ENCODE measurements around the gene CAMK4. TPM values are rescaled to one million over a fixed set of nuclear protein-coding genes. Genes with fewer than 3 reads are reported as not detected.

CAMK4 gene
- total RNA-seq, 1 experiment from 2014 or later = 10.6 TPM

DNA sequence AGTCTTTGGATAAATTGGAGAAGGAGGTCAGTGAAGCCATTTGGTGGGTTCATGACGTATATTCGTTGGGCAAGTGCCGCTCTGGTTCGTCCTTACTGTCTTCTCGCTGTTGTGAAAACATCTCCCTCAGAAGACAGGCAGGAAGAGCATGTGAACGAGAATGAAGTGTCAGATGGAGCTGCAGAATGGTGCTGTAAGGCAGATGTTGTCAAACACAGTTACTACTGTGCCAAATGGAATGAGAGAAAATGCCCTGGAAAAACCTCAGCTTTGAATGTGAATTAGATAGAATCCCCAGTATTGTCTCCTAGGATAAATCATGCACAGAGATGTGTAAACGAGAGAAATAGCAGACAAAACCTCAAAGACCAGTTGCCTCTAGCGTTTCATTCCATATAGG lies 121.5 kb downstream of the CAMK4 start:
- peaks cover 12% of the 10 kb centered on the region for H3K4me1 Mint-ChIP-seq
- H3K4me3 Mint-ChIP-seq = no peak overlapping the region
- DNase-seq (ENCODE audit: low spot score) (no peak), ATAC-seq (no peak)
- no peaks in the 10 kb centered on the region for H3K9me3 Mint-ChIP-seq
- TF ChIP-seq, protein P1, sequence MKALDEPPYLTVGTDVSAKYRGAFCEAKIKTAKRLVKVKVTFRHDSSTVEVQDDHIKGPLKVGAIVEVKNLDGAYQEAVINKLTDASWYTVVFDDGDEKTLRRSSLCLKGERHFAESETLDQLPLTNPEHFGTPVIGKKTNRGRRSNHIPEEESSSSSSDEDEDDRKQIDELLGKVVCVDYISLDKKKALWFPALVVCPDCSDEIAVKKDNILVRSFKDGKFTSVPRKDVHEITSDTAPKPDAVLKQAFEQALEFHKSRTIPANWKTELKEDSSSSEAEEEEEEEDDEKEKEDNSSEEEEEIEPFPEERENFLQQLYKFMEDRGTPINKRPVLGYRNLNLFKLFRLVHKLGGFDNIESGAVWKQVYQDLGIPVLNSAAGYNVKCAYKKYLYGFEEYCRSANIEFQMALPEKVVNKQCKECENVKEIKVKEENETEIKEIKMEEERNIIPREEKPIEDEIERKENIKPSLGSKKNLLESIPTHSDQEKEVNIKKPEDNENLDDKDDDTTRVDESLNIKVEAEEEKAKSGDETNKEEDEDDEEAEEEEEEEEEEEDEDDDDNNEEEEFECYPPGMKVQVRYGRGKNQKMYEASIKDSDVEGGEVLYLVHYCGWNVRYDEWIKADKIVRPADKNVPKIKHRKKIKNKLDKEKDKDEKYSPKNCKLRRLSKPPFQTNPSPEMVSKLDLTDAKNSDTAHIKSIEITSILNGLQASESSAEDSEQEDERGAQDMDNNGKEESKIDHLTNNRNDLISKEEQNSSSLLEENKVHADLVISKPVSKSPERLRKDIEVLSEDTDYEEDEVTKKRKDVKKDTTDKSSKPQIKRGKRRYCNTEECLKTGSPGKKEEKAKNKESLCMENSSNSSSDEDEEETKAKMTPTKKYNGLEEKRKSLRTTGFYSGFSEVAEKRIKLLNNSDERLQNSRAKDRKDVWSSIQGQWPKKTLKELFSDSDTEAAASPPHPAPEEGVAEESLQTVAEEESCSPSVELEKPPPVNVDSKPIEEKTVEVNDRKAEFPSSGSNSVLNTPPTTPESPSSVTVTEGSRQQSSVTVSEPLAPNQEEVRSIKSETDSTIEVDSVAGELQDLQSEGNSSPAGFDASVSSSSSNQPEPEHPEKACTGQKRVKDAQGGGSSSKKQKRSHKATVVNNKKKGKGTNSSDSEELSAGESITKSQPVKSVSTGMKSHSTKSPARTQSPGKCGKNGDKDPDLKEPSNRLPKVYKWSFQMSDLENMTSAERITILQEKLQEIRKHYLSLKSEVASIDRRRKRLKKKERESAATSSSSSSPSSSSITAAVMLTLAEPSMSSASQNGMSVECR (CRISPR knock-in tag; IDR thresholded peaks at IDR 0.05; ENCODE audit: borderline replicate concordance) = no peak
- TF ChIP-seq GTF2I (CRISPR knock-in tag; conservative IDR thresholded peaks at IDR 0.05) (no peak), CREM (CRISPR knock-in tag; IDR thresholded peaks at IDR 0.05) (no peak), ATF1 (CRISPR knock-in tag; IDR thresholded peaks at IDR 0.05) (no peak), NFYB (CRISPR knock-in tag; conservative IDR thresholded peaks at IDR 0.05; ENCODE audit: low read depth) (no peak), TCF7 (CRISPR knock-in tag; IDR thresholded peaks at IDR 0.05; ENCODE audit: low read depth) (no peak), NFATC4 (CRISPR knock-in tag; IDR thresholded peaks at IDR 0.05) (no peak), ZNF138 (CRISPR knock-in tag; conservative IDR thresholded peaks at IDR 0.05) (no peak), ETV6 (CRISPR knock-in tag; IDR thresholded peaks at IDR 0.05) (no peak), SMAD4 (CRISPR knock-in tag; IDR thresholded peaks at IDR 0.05) (no peak), CREB1 (CRISPR knock-in tag; IDR thresholded peaks at IDR 0.05) (no peak)
- TF ChIP-seq, protein P2, sequence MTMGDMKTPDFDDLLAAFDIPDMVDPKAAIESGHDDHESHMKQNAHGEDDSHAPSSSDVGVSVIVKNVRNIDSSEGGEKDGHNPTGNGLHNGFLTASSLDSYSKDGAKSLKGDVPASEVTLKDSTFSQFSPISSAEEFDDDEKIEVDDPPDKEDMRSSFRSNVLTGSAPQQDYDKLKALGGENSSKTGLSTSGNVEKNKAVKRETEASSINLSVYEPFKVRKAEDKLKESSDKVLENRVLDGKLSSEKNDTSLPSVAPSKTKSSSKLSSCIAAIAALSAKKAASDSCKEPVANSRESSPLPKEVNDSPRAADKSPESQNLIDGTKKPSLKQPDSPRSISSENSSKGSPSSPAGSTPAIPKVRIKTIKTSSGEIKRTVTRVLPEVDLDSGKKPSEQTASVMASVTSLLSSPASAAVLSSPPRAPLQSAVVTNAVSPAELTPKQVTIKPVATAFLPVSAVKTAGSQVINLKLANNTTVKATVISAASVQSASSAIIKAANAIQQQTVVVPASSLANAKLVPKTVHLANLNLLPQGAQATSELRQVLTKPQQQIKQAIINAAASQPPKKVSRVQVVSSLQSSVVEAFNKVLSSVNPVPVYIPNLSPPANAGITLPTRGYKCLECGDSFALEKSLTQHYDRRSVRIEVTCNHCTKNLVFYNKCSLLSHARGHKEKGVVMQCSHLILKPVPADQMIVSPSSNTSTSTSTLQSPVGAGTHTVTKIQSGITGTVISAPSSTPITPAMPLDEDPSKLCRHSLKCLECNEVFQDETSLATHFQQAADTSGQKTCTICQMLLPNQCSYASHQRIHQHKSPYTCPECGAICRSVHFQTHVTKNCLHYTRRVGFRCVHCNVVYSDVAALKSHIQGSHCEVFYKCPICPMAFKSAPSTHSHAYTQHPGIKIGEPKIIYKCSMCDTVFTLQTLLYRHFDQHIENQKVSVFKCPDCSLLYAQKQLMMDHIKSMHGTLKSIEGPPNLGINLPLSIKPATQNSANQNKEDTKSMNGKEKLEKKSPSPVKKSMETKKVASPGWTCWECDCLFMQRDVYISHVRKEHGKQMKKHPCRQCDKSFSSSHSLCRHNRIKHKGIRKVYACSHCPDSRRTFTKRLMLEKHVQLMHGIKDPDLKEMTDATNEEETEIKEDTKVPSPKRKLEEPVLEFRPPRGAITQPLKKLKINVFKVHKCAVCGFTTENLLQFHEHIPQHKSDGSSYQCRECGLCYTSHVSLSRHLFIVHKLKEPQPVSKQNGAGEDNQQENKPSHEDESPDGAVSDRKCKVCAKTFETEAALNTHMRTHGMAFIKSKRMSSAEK (CRISPR knock-in tag; IDR thresholded peaks at IDR 0.05; ENCODE audit: borderline replicate concordance) = no peak
- TF ChIP-seq, protein P3, sequence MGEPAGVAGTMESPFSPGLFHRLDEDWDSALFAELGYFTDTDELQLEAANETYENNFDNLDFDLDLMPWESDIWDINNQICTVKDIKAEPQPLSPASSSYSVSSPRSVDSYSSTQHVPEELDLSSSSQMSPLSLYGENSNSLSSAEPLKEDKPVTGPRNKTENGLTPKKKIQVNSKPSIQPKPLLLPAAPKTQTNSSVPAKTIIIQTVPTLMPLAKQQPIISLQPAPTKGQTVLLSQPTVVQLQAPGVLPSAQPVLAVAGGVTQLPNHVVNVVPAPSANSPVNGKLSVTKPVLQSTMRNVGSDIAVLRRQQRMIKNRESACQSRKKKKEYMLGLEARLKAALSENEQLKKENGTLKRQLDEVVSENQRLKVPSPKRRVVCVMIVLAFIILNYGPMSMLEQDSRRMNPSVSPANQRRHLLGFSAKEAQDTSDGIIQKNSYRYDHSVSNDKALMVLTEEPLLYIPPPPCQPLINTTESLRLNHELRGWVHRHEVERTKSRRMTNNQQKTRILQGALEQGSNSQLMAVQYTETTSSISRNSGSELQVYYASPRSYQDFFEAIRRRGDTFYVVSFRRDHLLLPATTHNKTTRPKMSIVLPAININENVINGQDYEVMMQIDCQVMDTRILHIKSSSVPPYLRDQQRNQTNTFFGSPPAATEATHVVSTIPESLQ (CRISPR knock-in tag; IDR thresholded peaks at IDR 0.05) = no peak
- TF ChIP-seq, protein P4, sequence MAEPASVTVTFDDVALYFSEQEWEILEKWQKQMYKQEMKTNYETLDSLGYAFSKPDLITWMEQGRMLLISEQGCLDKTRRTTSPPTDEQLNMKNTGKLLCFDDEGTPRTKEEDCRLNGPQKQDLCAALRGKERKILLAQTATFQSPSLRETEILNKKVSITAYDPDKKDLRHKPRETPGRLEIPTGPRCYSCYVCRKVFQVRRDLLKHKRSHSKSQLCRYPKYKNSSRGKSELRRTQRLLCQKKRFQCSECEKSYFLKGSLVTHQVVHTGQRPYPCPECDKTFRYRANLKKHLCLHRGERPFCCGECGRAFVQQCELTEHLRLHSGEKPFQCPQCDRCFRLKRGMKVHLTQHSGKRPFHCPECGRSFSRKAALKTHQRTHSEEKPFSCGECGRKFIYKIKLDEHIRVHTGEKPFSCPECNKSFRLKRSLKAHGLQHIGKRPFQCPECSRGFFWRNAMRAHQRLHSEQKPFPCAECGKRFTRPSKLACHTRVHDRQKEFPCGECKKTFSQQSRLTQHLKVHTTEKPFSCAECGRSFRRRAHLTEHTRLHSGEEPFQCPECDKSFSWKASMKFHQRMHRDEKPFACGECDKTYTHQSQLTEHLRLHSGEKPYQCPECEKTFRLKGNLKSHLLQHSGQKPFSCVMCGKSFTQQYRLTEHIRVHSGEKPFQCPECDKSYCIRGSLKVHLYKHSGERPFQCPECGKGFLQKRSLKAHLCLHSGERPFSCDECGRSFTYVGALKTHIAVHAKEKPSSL (CRISPR knock-in tag; conservative IDR thresholded peaks at IDR 0.05) = no peak
- TF ChIP-seq, protein P5, sequence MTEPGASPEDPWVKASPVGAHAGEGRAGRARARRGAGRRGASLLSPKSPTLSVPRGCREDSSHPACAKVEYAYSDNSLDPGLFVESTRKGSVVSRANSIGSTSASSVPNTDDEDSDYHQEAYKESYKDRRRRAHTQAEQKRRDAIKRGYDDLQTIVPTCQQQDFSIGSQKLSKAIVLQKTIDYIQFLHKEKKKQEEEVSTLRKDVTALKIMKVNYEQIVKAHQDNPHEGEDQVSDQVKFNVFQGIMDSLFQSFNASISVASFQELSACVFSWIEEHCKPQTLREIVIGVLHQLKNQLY (CRISPR knock-in tag; IDR thresholded peaks at IDR 0.05) = no peak
- H3K36me3 Mint-ChIP-seq = no peaks in the 10 kb centered on the region
- POLR2A ChIA-PET = no interaction called here
- no peaks in the 10 kb centered on the region for H3K27me3 Mint-ChIP-seq (ENCODE audit: low read depth)
- CTCF ChIA-PET = interaction anchor here (0.6 kb wide), 1 partner anchor 115 kb away, joined by 3 read pairs; no protein-coding TSS in a partner anchor
- peak overlapping the region; percentile 6; the same call in 1 of the 2 replicates for H3K27ac Mint-ChIP-seq
